ENCODE data around the gene BRINP1.

Gene BRINP1

GRCh38 chr9:119349351-119349825, 19.8 kb downstream of the BRINP1 start:
- Histone ChIP-seq H3K9me3 (ENCODE audit: control insufficient read depth, insufficient read depth, low read depth, low read length) (no peaks in the 10 kb centered on the region), H3K4me3 (ENCODE audit: low read depth, low read length) (no peak overlapping the region), H3K36me3 (ENCODE audit: control insufficient read depth in 2 of 2, insufficient read depth in 1 of 2, low read length in 2 of 2) (no peaks in the 10 kb centered on the region), H3K27ac (ENCODE audit: extremely low read depth, low read depth, low read length) (no peak overlapping the region), H3K4me1 (ENCODE audit: control insufficient read depth, insufficient read depth, low read length) (no peaks in the 10 kb centered on the region)
- POLR2A ChIA-PET, result no interaction called here
- CTCF ChIA-PET, result no interaction called here
- no peak for TF ChIP-seq ZNF473 (tag by site-specific recombination; IDR thresholded peaks at IDR 0.05)
- no peak for TF ChIP-seq ZNF777 (tag by site-specific recombination; IDR thresholded peaks at IDR 0.05; ENCODE audit: borderline replicate concordance)
- no peak for TF ChIP-seq REST (tag by site-specific recombination; IDR thresholded peaks at IDR 0.05)

- Histone ChIP-seq H3K4me3 (ENCODE audit: low read depth, low read length) (no peak overlapping the region), H3K4me1 (ENCODE audit: control insufficient read depth, insufficient read depth, low read length) (no peaks in the 10 kb centered on the region), H3K36me3 (ENCODE audit: control insufficient read depth in 2 of 2, insufficient read depth in 1 of 2, low read length in 2 of 2) (no peaks in the 10 kb centered on the region), H3K9me3 (ENCODE audit: control insufficient read depth, insufficient read depth, low read depth, low read length) (no peaks in the 10 kb centered on the region), H3K27ac (ENCODE audit: extremely low read depth, low read depth, low read length) (no peak overlapping the region)
- CTCF ChIA-PET, result no interaction called here
- POLR2A ChIA-PET, result no interaction called here
- TF ChIP-seq RBAK (tag by site-specific recombination; IDR thresholded peaks at IDR 0.05) (no peak), INSM2 (tag by site-specific recombination; IDR thresholded peaks at IDR 0.05) (no peak), TRIM28 (IDR thresholded peaks at IDR 0.05; ENCODE audit: borderline replicate concordance, low read length) (no peak), GLIS2 (tag by site-specific recombination; IDR thresholded peaks at IDR 0.05) (no peak), ZNF704 (tag by site-specific recombination; IDR thresholded peaks at IDR 0.05) (no peak), ZBTB10 (tag by site-specific recombination; IDR thresholded peaks at IDR 0.05) (no peak), ZNF660 (tag by site-specific recombination; IDR thresholded peaks at IDR 0.05) (no peak), ZNF148 (tag by site-specific recombination; IDR thresholded peaks at IDR 0.05; ENCODE audit: borderline replicate concordance) (no peak), ZNF366 (tag by site-specific recombination; conservative IDR thresholded peaks at IDR 0.05) (no peak), ZNF138 (tag by site-specific recombination; IDR thresholded peaks at IDR 0.05; ENCODE audit: borderline replicate concordance) (no peak), PRDM1 (tag by site-specific recombination; IDR thresholded peaks at IDR 0.05) (no peak), ZNF768 (tag by site-specific recombination; IDR thresholded peaks at IDR 0.05) (no peak), ZNF692 (tag by site-specific recombination; IDR thresholded peaks at IDR 0.05) (no peak)
These were observed 25.9 kb downstream of the BRINP1 start for GRCh38 chr9:119343059-119343990.
